Caco-2 (cell line): ENCODE measurements around the gene POLDIP2. TPM values are rescaled to one million over a fixed set of nuclear protein-coding genes. Genes with fewer than 3 reads are reported as not detected.

ENCODE experiments used
- BruUV-seq: library from RNA; stranded (reverse); fragments of 400-500 nt; replicated peaks from 2 replicates; lab custom pipeline; 2021; lab: Mats Ljungman, UMichigan
- CTCF ChIA-PET: fragments of 300-600 bp; sonication (Branson Sonifier 250); formaldehyde crosslinking; loops from one replicate; lab custom pipeline; 2022; ENCODE audit warnings: antibody characterized with exemption; lab: Charles Lee
- POLR2A ChIA-PET: fragments of 300-600 bp; sonication (Branson Sonifier 250); formaldehyde crosslinking; loops from one replicate; lab custom pipeline; 2022; ENCODE audit warnings: antibody characterized with exemption; lab: Charles Lee
- DNase-seq, 2 experiments: peaks; one replicate each; pipeline versions ENCODE4 v3.0.0 to v3.0.0-alpha.2; 2020 to 2022
- H3K27me3 ChIP-seq: replicated peaks from 2 replicates; pipeline ENCODE4 v1.6.0; 2011; ENCODE audit warnings: low read length; ENCODE audit not compliant: control insufficient read depth, insufficient read depth
- H3K36me3 ChIP-seq: 2 replicates; pipeline ENCODE4 v1.5.1; 2011; ENCODE audit warnings: low read length; ENCODE audit not compliant: control insufficient read depth, insufficient read depth
- H3K4me1 ChIP-seq: fragments of 250-450 bp; sonication (Bioruptor Pico); 2 replicates; pipeline ENCODE4 v1.5.1; 2020; ENCODE audit warnings: mild to moderate bottlenecking
- H3K4me3 ChIP-seq: 2 replicates; pipeline ENCODE4 v1.5.1; 2011; ENCODE audit warnings: low read depth, mild to moderate bottlenecking, control low read depth, low read length
- H3K9me3 ChIP-seq: fragments of 250-450 bp; sonication (Bioruptor Pico); 2 replicates; pipeline ENCODE4 v1.5.1; 2020; ENCODE audit warnings: mild to moderate bottlenecking, moderate library complexity
- H3K27ac Mint-ChIP-seq: one replicate; pipeline ENCODE4 v1.8.0; 2022; ENCODE audit warnings: mixed read lengths; ENCODE audit not compliant: unreplicated experiment
- H3K27me3 Mint-ChIP-seq: one replicate; pipeline ENCODE4 v1.8.0; 2022; ENCODE audit warnings: mixed read lengths; ENCODE audit not compliant: insufficient read depth, unreplicated experiment
- H3K36me3 Mint-ChIP-seq: one replicate; pipeline ENCODE4 v1.8.0; 2022; ENCODE audit warnings: mild to moderate bottlenecking, mixed read lengths; ENCODE audit not compliant: insufficient read depth, unreplicated experiment
- H3K4me1 Mint-ChIP-seq: one replicate; pipeline ENCODE4 v1.8.0; 2022; ENCODE audit warnings: low read depth, mixed read lengths; ENCODE audit not compliant: unreplicated experiment
- H3K4me3 Mint-ChIP-seq: one replicate; pipeline ENCODE4 v1.8.0; 2022; ENCODE audit warnings: mild to moderate bottlenecking, moderate library complexity, mixed read lengths; ENCODE audit not compliant: unreplicated experiment
- H3K9me3 Mint-ChIP-seq: one replicate; pipeline ENCODE4 v1.8.0; 2022; ENCODE audit warnings: mixed read lengths; ENCODE audit not compliant: unreplicated experiment
- CTCF ChIP-seq, 2 experiments: fragments of 200-600 bp in 1 of 2; IDR thresholded peaks; 1 replicate in 1 of 2; 2 replicates in 1 of 2; pipeline versions ENCODE4 v1.5.1 to v1.8.0; 2011 to 2022; ENCODE audit warnings: antibody characterized with exemption in 1 of 2, control low read depth in 1 of 2, inconsistent platforms in 1 of 2, low read depth in 1 of 2, low read length in 1 of 2, mild to moderate bottlenecking in 1 of 2, moderate library complexity in 1 of 2; ENCODE audit not compliant: insufficient read depth in 1 of 2, severe bottlenecking in 1 of 2, unreplicated experiment in 1 of 2
- intact Hi-C: fragments of 100-400 bp; cut with micrococcal nuclease; formaldehyde crosslinking; loops from one replicate; pipeline ENCODE4 v1.10.0; 2022; ENCODE audit not compliant: unreplicated experiment
- total RNA-seq: library from RNA; stranded (reverse); gene quantifications from 2 replicates; pipeline ENCODE4 v1.2.3, GENCODE V29; 2022

POLDIP2 gene
- total RNA-seq, 1 experiment from 2014 or later: 257 TPM

DNA sequence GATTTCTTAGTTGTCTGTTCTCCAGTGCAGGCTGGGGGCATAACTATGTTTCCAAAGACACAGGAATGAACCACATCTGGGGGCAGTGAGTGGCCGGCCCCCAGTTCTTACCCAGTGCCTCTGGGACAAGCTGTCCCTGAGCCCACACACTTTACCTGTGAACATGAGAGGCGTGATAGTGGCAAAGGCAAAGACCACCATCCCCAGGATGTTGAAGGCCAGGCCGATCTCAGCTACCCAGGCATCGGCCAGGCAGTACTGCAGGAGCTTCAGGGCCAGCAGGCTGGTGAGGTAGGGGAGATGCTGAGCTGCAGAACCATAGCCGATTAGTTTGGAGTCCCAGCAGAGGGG, 47.1 kb upstream of the POLDIP2 start:
- no peaks in the 10 kb centered on the region for H3K27me3 Mint-ChIP-seq
- peaks cover 53% of the 10 kb centered on the region for H3K4me1 ChIP-seq
- H3K27me3 ChIP-seq: no peaks in the 10 kb centered on the region
- no peak for DNase-seq
- TF ChIP-seq CTCF (IDR thresholded peaks at IDR 0.05; ENCODE audit: insufficient read depth in 1 of 2, low read depth in 1 of 2, low read length in 1 of 2, severe bottlenecking in 1 of 2, unreplicated experiment in 1 of 2): no peak
- intact Hi-C loops: loop anchor here (2.0 to 10.0 kb wide), 2 partner anchors 20 to 170 kb away; no protein-coding TSS in a partner anchor
- ChIA-PET CTCF (interaction anchor here (0.6 to 2.3 kb wide), 4 partner anchors 12 to 162 kb away, joined by 3 to 14 read pairs (median 7); partner anchors contain the start of gene VTN), POLR2A (interaction anchor here (1.5 to 4.6 kb wide), 4 partner anchors 10 to 69 kb away, joined by 5 to 40 read pairs (median 8); partner anchors contain the start of genes IFT20, POLDIP2, TNFAIP1 and VTN)
- peaks cover 19% of the 10 kb centered on the region for H3K36me3 ChIP-seq
- peak overlapping the region; percentile 72 for H3K27ac Mint-ChIP-seq
- no TSS peak for BruUV-seq
- H3K9me3 Mint-ChIP-seq: no peaks in the 10 kb centered on the region
- no peaks in the 10 kb centered on the region for H3K9me3 ChIP-seq
- peaks cover 31% of the 10 kb centered on the region for H3K4me1 Mint-ChIP-seq
- H3K4me3 ChIP-seq: peak overlapping the region; percentile 10; the same call in 1 of the 2 replicates
- peak overlapping the region; percentile 90 for H3K4me3 Mint-ChIP-seq
- H3K36me3 Mint-ChIP-seq: peaks cover 65% of the 10 kb centered on the region

GRCh38 chr17:28404007-28404406, 46.7 kb upstream of the POLDIP2 start:
- no peaks in the 10 kb centered on the region for H3K9me3 ChIP-seq
- intact Hi-C loops: loop anchor here (2.0 to 10.0 kb wide), 2 partner anchors 19 to 169 kb away; no protein-coding TSS in a partner anchor
- POLR2A ChIA-PET: interaction anchor here (1.8 to 4.6 kb wide), 2 partner anchors 47 to 68 kb away, joined by 9 to 40 read pairs; partner anchors contain the start of genes IFT20, POLDIP2 and TNFAIP1
- H3K36me3 ChIP-seq: peaks cover 20% of the 10 kb centered on the region
- peaks cover 31% of the 10 kb centered on the region for H3K4me1 Mint-ChIP-seq
- H3K27ac Mint-ChIP-seq: peak overlapping the region; percentile 72
- no peaks in the 10 kb centered on the region for H3K27me3 Mint-ChIP-seq
- peaks cover 53% of the 10 kb centered on the region for H3K4me1 ChIP-seq
- H3K4me3 Mint-ChIP-seq: peak overlapping the region; percentile 90
- no peak for TF ChIP-seq CTCF (IDR thresholded peaks at IDR 0.05; ENCODE audit: insufficient read depth in 1 of 2, low read depth in 1 of 2, low read length in 1 of 2, severe bottlenecking in 1 of 2, unreplicated experiment in 1 of 2)
- no peak overlapping the region for H3K4me3 ChIP-seq
- no TSS peak for BruUV-seq
- H3K9me3 Mint-ChIP-seq: no peaks in the 10 kb centered on the region
- no peak for DNase-seq
- H3K27me3 ChIP-seq: no peaks in the 10 kb centered on the region
- CTCF ChIA-PET: interaction anchor here (0.6 to 2.3 kb wide), 2 partner anchors 13 to 162 kb away, joined by 3 to 14 read pairs; no protein-coding TSS in a partner anchor
- peaks cover 70% of the 10 kb centered on the region for H3K36me3 Mint-ChIP-seq

- peak in 1 of 2 experiments; percentile 38 for DNase-seq
- Mint-ChIP-seq H3K4me1 (peaks cover 30% of the 10 kb centered on the region), H3K27me3 (no peaks in the 10 kb centered on the region), H3K36me3 (peaks cover 81% of the 10 kb centered on the region), H3K9me3 (no peaks in the 10 kb centered on the region), H3K27ac (no peak overlapping the region), H3K4me3 (peak overlapping the region; percentile 3)
- H3K4me1 ChIP-seq: peaks cover 53% of the 10 kb centered on the region
- POLR2A ChIA-PET: no interaction called here
- H3K9me3 ChIP-seq: no peaks in the 10 kb centered on the region
- H3K4me3 ChIP-seq: no peak overlapping the region
- CTCF ChIA-PET: no interaction called here
- H3K27me3 ChIP-seq: no peaks in the 10 kb centered on the region
- intact Hi-C loops: loop anchor here (10.0 kb wide), 1 partner anchor 168 kb away; no protein-coding TSS in a partner anchor
- peaks cover 22% of the 10 kb centered on the region for H3K36me3 ChIP-seq
- no TSS peak for BruUV-seq
- TF ChIP-seq CTCF (IDR thresholded peaks at IDR 0.05; ENCODE audit: insufficient read depth in 1 of 2, low read depth in 1 of 2, low read length in 1 of 2, severe bottlenecking in 1 of 2, unreplicated experiment in 1 of 2): no peak
These were observed 45.5 kb upstream of the POLDIP2 start for GRCh38 chr17:28402844-28403243.
